ENCODE measurements around the gene SLC16A5. TPM values are rescaled to one million over a fixed set of nuclear protein-coding genes. Genes with fewer than 3 reads are reported as not detected.

Gene SLC16A5
- total RNA-seq, 2 experiments from 2014 or later = 9.2 to 11.0 TPM

DNA sequence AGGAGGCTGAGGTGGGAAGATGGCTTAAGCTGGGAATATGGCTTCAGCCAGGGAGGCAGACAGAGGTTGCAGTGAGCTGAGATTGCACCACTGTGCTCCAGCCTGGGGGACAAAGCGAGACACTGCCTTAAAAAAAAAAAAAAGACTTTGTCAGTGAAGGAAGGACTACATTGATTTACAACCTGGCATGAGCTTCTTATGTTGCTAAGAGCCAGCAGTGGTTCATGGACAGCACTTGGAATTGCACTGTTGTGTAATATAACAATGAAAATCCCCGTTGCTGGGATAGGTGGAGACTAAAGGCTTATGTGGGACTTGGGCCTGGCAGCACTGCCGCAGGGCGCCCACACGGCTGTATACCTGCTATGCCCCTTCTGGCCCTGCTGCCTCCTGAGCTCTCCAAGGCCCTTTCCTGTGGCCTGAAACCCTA is 14.1 kb upstream of the SLC16A5 start:
- ChIA-PET CTCF (no interaction called here), POLR2A (interaction anchor here (1.0 kb wide), 1 partner anchor 9 kb away, joined by 3 read pairs; no protein-coding TSS in a partner anchor)
- intact Hi-C loops (cut with DNase I, micrococcal nuclease) = no loop called here
- DNase-seq (no peak), ATAC-seq (ENCODE audit: poor library complexity) (no peak)
- no peaks in the 10 kb centered on the region for H3K9me3 Mint-ChIP-seq
- no peak overlapping the region for H3K4me3 Mint-ChIP-seq
- Histone ChIP-seq H3K27ac (ENCODE audit: low read depth in 1 of 2, low read length in 2 of 2) (no peak overlapping the region), H3K27me3 (ENCODE audit: control insufficient read depth in 1 of 2, insufficient read depth in 2 of 2, low read length in 2 of 2) (no peaks in the 10 kb centered on the region), H3K9me3 (ENCODE audit: control insufficient read depth in 1 of 2, insufficient read depth in 1 of 2, low read length in 2 of 2) (no peaks in the 10 kb centered on the region), H3K36me3 (ENCODE audit: insufficient read depth, low read length) (no peaks in the 10 kb centered on the region), H3K4me1 (ENCODE audit: insufficient read depth, low read length) (peaks cover 20% of the 10 kb centered on the region), H3K4me3 (ENCODE audit: low read length) (no peak overlapping the region)
- H3K4me1 Mint-ChIP-seq (ENCODE audit: low read depth) = peaks cover 8% of the 10 kb centered on the region
- H3K27me3 Mint-ChIP-seq = no peaks in the 10 kb centered on the region
- no peak overlapping the region for H3K27ac Mint-ChIP-seq
- TF ChIP-seq, protein P1, sequence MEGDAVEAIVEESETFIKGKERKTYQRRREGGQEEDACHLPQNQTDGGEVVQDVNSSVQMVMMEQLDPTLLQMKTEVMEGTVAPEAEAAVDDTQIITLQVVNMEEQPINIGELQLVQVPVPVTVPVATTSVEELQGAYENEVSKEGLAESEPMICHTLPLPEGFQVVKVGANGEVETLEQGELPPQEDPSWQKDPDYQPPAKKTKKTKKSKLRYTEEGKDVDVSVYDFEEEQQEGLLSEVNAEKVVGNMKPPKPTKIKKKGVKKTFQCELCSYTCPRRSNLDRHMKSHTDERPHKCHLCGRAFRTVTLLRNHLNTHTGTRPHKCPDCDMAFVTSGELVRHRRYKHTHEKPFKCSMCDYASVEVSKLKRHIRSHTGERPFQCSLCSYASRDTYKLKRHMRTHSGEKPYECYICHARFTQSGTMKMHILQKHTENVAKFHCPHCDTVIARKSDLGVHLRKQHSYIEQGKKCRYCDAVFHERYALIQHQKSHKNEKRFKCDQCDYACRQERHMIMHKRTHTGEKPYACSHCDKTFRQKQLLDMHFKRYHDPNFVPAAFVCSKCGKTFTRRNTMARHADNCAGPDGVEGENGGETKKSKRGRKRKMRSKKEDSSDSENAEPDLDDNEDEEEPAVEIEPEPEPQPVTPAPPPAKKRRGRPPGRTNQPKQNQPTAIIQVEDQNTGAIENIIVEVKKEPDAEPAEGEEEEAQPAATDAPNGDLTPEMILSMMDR (IDR thresholded peaks at IDR 0.05) = no peak
- H3K36me3 Mint-ChIP-seq (ENCODE audit: low read depth) = no peaks in the 10 kb centered on the region

DNA sequence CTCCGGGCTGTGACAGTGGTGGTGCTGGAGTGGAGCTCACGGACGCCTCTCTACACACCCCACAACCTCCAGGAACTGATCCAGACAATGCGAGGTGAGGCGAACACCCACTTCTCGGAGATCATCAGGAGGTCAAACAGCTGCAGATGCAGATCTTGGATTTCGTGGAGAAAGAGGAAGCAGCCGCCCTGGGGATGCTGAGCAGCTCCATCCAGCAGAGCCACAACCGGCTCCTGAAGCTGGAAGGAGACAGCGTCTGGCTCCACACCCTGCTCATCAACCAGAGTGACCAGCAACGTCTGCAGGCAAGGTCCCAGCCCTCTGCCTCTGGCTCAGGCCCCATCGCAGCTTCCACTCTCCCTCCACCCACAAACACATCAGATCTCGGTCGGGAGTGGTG is 13.2 kb upstream of the SLC16A5 start:
- no peak overlapping the region for H3K27ac ChIP-seq (ENCODE audit: low read depth in 1 of 2, low read length in 2 of 2)
- H3K27me3 ChIP-seq (ENCODE audit: control insufficient read depth in 1 of 2, insufficient read depth in 2 of 2, low read length in 2 of 2) = no peaks in the 10 kb centered on the region
- TF ChIP-seq, protein P1 (IDR thresholded peaks at IDR 0.05) = no peak
- CTCF ChIA-PET = no interaction called here
- ATAC-seq (ENCODE audit: poor library complexity) (no peak), DNase-seq (no peak)
- no peaks in the 10 kb centered on the region for H3K9me3 Mint-ChIP-seq
- H3K4me1 Mint-ChIP-seq (ENCODE audit: low read depth) = peaks cover 9% of the 10 kb centered on the region
- no peaks in the 10 kb centered on the region for H3K27me3 Mint-ChIP-seq
- intact Hi-C loops (cut with DNase I, micrococcal nuclease) = no loop called here
- H3K9me3 ChIP-seq (ENCODE audit: control insufficient read depth in 1 of 2, insufficient read depth in 1 of 2, low read length in 2 of 2) = no peaks in the 10 kb centered on the region
- no peaks in the 10 kb centered on the region for H3K36me3 ChIP-seq (ENCODE audit: insufficient read depth, low read length)
- H3K4me3 ChIP-seq (ENCODE audit: low read length) = no peak overlapping the region
- H3K36me3 Mint-ChIP-seq (ENCODE audit: low read depth) = no peaks in the 10 kb centered on the region
- POLR2A ChIA-PET = no interaction called here
- H3K27ac Mint-ChIP-seq = no peak overlapping the region
- H3K4me3 Mint-ChIP-seq = no peak overlapping the region
- peaks cover 26% of the 10 kb centered on the region for H3K4me1 ChIP-seq (ENCODE audit: insufficient read depth, low read length)

DNA sequence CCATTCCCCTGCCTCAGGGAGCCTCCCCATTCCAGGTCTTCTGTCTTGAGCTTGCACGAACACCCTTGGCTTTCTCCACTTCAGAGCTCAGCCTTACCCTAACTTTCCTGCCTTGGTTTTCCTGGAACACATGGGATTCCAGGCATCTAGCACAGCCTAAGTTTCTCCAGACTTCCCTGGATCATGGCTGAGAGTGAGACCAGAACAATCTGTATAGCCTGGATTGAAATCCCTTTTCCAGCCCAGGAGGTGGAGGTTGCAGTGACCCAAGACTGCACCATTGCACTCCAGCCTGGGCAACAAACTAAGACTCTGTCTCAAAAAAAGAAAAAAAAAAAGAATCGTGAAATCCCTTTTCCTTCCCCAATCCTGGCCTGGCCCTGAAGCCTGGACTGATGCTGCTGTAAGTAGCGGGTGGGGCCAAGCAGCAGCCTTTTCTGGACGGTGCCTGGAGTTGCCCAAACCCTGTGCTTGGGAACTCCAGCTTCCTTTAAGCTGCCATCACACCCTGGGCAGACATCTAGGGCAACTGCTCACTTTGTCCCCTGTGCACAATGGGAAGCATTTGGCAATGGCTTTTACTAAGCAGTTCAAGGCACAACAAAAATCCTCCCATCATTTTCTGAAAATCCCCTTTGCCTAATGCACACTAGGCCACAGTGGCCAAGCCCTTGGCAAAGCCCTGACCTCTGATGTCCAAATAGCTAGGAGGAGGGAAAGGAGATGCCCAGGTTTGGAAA is 12.0 kb upstream of the SLC16A5 start:
- Histone ChIP-seq H3K27ac (ENCODE audit: low read depth in 1 of 2, low read length in 2 of 2) (no peak overlapping the region), H3K4me3 (ENCODE audit: low read length) (no peak overlapping the region), H3K9me3 (ENCODE audit: control insufficient read depth in 1 of 2, insufficient read depth in 1 of 2, low read length in 2 of 2) (no peaks in the 10 kb centered on the region), H3K27me3 (ENCODE audit: control insufficient read depth in 1 of 2, insufficient read depth in 2 of 2, low read length in 2 of 2) (no peaks in the 10 kb centered on the region), H3K36me3 (ENCODE audit: insufficient read depth, low read length) (no peaks in the 10 kb centered on the region), H3K4me1 (ENCODE audit: insufficient read depth, low read length) (peaks cover 28% of the 10 kb centered on the region)
- Mint-ChIP-seq H3K4me3 (no peak overlapping the region), H3K27me3 (no peaks in the 10 kb centered on the region), H3K27ac (no peak overlapping the region), H3K9me3 (no peaks in the 10 kb centered on the region), H3K4me1 (ENCODE audit: low read depth) (peaks cover 5% of the 10 kb centered on the region), H3K36me3 (ENCODE audit: low read depth) (no peaks in the 10 kb centered on the region)
- ChIA-PET POLR2A (interaction anchor here (1.0 kb wide), 1 partner anchor 8 kb away, joined by 3 read pairs; no protein-coding TSS in a partner anchor), CTCF (interaction anchor here (0.6 kb wide), 2 partner anchors 88 to 139 kb away, joined by 3 read pairs; no protein-coding TSS in a partner anchor)
- TF ChIP-seq, protein P1 (IDR thresholded peaks at IDR 0.05) = no peak
- ATAC-seq (ENCODE audit: poor library complexity) = no peak
- no peak for DNase-seq
- intact Hi-C loops (cut with DNase I, micrococcal nuclease) = loop anchor here in 1 of 2 experiments (5.0 kb wide), 1 partner anchor 38 kb away; no protein-coding TSS in a partner anchor

All from CD4-positive, alpha-beta T cell (primary cell).